ENCODE results near the gene KLK12.

DNA sequence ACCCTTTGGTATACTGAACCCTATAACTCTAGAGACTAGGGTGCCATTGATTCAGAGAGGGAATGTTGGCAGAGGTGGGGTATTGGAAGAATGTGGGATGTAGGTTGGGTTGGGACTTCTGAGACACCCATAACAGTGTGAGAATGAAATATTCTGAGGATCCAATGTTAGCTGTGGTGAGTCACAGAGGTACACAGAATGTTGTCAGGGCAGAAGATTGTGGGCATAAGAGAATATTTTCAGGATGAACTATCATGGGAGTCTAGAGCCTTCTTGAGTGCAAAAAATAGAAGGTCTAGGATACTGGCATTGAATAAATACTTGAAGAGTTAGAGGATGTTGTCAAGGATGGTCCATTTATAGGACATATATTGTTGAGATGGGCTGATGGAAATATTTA, 21.1 kb upstream of the KLK12 start:
- TF ChIP-seq BCLAF1 (IDR thresholded peaks at IDR 0.05; ENCODE audit: borderline replicate concordance in 1 of 2, control insufficient read depth in 1 of 2, low read depth in 2 of 2, low read length in 1 of 2) (no peak), SMAD1 (IDR thresholded peaks at IDR 0.05; ENCODE audit: low read depth, low read length, partially characterized antibody) (no peak), EZH2 (IDR thresholded peaks at IDR 0.05; ENCODE audit: borderline replicate concordance, low read depth, low read length) (no peak), ZBTB1 (CRISPR knock-in tag; IDR thresholded peaks at IDR 0.05; ENCODE audit: borderline replicate concordance, low read depth) (no peak), MYC (IDR thresholded peaks at IDR 0.05; ENCODE audit: low read depth, low read length) (no peak), MYC (CRISPR knock-in tag; IDR thresholded peaks at IDR 0.05; ENCODE audit: borderline replicate concordance, low read depth) (no peak), CTCF (IDR thresholded peaks at IDR 0.05 in 2 of 3, conservative IDR thresholded peaks at IDR 0.05 in 1 of 3; ENCODE audit: insufficient read depth in 2 of 3, low read depth in 1 of 3, low read length in 3 of 3) (no peak)

All from K562 (cell line).